GM19239 (cell line): Measurements from ENCODE around the gene ATP1A1.

Experiments used
- DNase-seq: peaks from one replicate; pipeline ENCODE4 v3.0.0; 2011; ENCODE audit warnings: low spot score; ENCODE audit not compliant: insufficient read length
- FAIRE-seq: peaks from 2 replicates; lab custom pipeline; 2011; peaks lifted over from hg19 to GRCh38; lab: Jason Lieb, UNC

Gene ATP1A1

GRCh38 chr1:116408803-116409720 is 36.0 kb downstream of the ATP1A1 start:
- DNase-seq, result no peak
- no peak for FAIRE-seq

- no peak for DNase-seq
- FAIRE-seq, result no peak
These were observed 36.7 kb downstream of the ATP1A1 start for GRCh38 chr1:116409751-116410191.

GRCh38 chr1:116411784-116412479 is 38.9 kb downstream of the ATP1A1 start:
- FAIRE-seq (peak; percentile 21), DNase-seq (no peak)

- DNase-seq (no peak), FAIRE-seq (no peak)
These were observed 39.4 kb downstream of the ATP1A1 start for GRCh38 chr1:116412480-116412798.

- no peak for DNase-seq
- FAIRE-seq, result no peak
These were observed 39.9 kb downstream of the ATP1A1 start for GRCh38 chr1:116412898-116413297.

GRCh38 chr1:116413414-116413813 is 40.4 kb downstream of the ATP1A1 start:
- no peak for DNase-seq
- FAIRE-seq, result no peak

- FAIRE-seq (no peak), DNase-seq (no peak)
These were observed 41.3 kb downstream of the ATP1A1 start for GRCh38 chr1:116414364-116414763.

GRCh38 chr1:116415200-116415698 is 42.2 kb downstream of the ATP1A1 start:
- FAIRE-seq (no peak), DNase-seq (no peak)

- DNase-seq, result no peak
These were observed 42.9 kb downstream of the ATP1A1 start for GRCh38 chr1:116415699-116416533.

GRCh38 chr1:116416854-116417513 is 43.9 kb downstream of the ATP1A1 start:
- FAIRE-seq, result no peak

More at GRCh38 chr1:116415699-116416533, 42.9 kb downstream of the ATP1A1 start:
- FAIRE-seq, result no peak

GRCh38 chr1:116417678-116418077 is 44.6 kb downstream of the ATP1A1 start:
- no peak for DNase-seq
- no peak for FAIRE-seq

More at GRCh38 chr1:116416854-116417513, 43.9 kb downstream of the ATP1A1 start:
- no peak for DNase-seq

GRCh38 chr1:116418091-116418830 is 45.2 kb downstream of the ATP1A1 start:
- peak; percentile 75 for FAIRE-seq
- DNase-seq, result peak; percentile 75

GRCh38 chr1:116420417-116421200 is 47.6 kb downstream of the ATP1A1 start:
- no peak for DNase-seq
- FAIRE-seq, result no peak

GRCh38 chr1:116424438-116424837 is 51.4 kb downstream of the ATP1A1 start:
- FAIRE-seq, result no peak
- DNase-seq, result no peak

GRCh38 chr1:116424863-116425262 is 51.8 kb downstream of the ATP1A1 start:
- DNase-seq, result no peak

GRCh38 chr1:116425987-116426386 is 52.9 kb downstream of the ATP1A1 start:
- FAIRE-seq (no peak), DNase-seq (no peak)

More at GRCh38 chr1:116424863-116425262, 51.8 kb downstream of the ATP1A1 start:
- FAIRE-seq, result no peak

GRCh38 chr1:116426401-116426800 is 53.4 kb downstream of the ATP1A1 start:
- FAIRE-seq (no peak), DNase-seq (no peak)

- no peak for DNase-seq
- no peak for FAIRE-seq
These were observed 55.5 kb downstream of the ATP1A1 start for GRCh38 chr1:116428576-116428975.
